OCI-LY1 (cell line): ENCODE measurements around the gene ST6GALNAC3.

Experiments
- H2AFZ ChIP-seq: fragments of 200-600 bp; sonication (generic), shearing (Covaris generic); 2 replicates; pipeline ENCODE4 v1.6.0; 2014; ENCODE audit warnings: antibody characterized with exemption, mild to moderate bottlenecking, low read length
- H3F3A ChIP-seq: fragments of 200-600 bp; sonication (generic), shearing (Covaris generic); 2 replicates; pipeline ENCODE4 v1.6.0; 2014; ENCODE audit warnings: mild to moderate bottlenecking, antibody characterized with exemption, low read length, moderate library complexity; ENCODE audit not compliant: insufficient read depth
- H3K27ac ChIP-seq: fragments of 200-600 bp; sonication (generic); 2 replicates; pipeline ENCODE4 v1.5.1; 2014; ENCODE audit warnings: low read length, mixed run types, mild to moderate bottlenecking, low read depth; ENCODE audit not compliant: poor library complexity, severe bottlenecking
- H3K27me3 ChIP-seq: fragments of 200-600 bp; sonication (generic); 2 replicates; pipeline ENCODE4 v1.6.0; 2014; ENCODE audit warnings: antibody characterized with exemption, mild to moderate bottlenecking, low read length, moderate library complexity; ENCODE audit not compliant: insufficient read depth
- H3K36me3 ChIP-seq: fragments of 200-600 bp; sonication (generic); 2 replicates; pipeline ENCODE4 v1.6.1; 2014; ENCODE audit warnings: mild to moderate bottlenecking, antibody characterized with exemption, low read length, moderate library complexity, mixed read lengths; ENCODE audit not compliant: insufficient read depth
- H3K4me1 ChIP-seq: fragments of 200-600 bp; sonication (generic); 2 replicates; pipeline ENCODE4 v1.5.1; 2014; ENCODE audit warnings: mild to moderate bottlenecking, low read length, moderate library complexity; ENCODE audit not compliant: insufficient read depth, severe bottlenecking
- H3K4me2 ChIP-seq: fragments of 200-600 bp; sonication (generic), shearing (Covaris generic); 2 replicates; pipeline ENCODE4 v1.6.1; 2014; ENCODE audit warnings: low read length
- H3K4me3 ChIP-seq: fragments of 200-600 bp; sonication (generic); 2 replicates; pipeline ENCODE4 v1.5.1; 2014; ENCODE audit warnings: low read length, low read depth, mild to moderate bottlenecking, mixed read lengths; ENCODE audit not compliant: poor library complexity, severe bottlenecking
- H3K79me2 ChIP-seq: fragments of 200-600 bp; shearing (Covaris generic); 2 replicates; pipeline ENCODE4 v1.6.1; 2016; ENCODE audit warnings: mixed run types, low read length, mixed read lengths; ENCODE audit not compliant: insufficient read depth
- H3K9ac ChIP-seq: fragments of 200-600 bp; sonication (generic), shearing (Covaris generic); 2 replicates; pipeline ENCODE4 v1.6.1; 2014; ENCODE audit warnings: mild to moderate bottlenecking, low read length, mixed read lengths
- H3K9me2 ChIP-seq: fragments of 200-600 bp; sonication (generic), shearing (Covaris generic); 2 replicates; pipeline ENCODE4 v1.6.1; 2014; ENCODE audit warnings: low read depth, mild to moderate bottlenecking, low read length, mixed read lengths
- H3K9me3 ChIP-seq: fragments of 200-600 bp; shearing (Covaris generic); 2 replicates; pipeline ENCODE4 v1.6.1; 2014; ENCODE audit warnings: low read length, mixed read lengths
- H4K20me1 ChIP-seq: fragments of 200-600 bp; sonication (generic), shearing (Covaris generic); 2 replicates; pipeline ENCODE4 v1.6.0; 2016; ENCODE audit warnings: mild to moderate bottlenecking, low read length; ENCODE audit not compliant: insufficient read depth
- EZH2 ChIP-seq: fragments of 200-600 bp; sonication (generic), shearing (Covaris generic); IDR thresholded peaks from 2 replicates; pipeline ENCODE4 v1.8.0; 2017; ENCODE audit warnings: borderline replicate concordance, mixed run types, mild to moderate bottlenecking, antibody characterized with exemption, low read length, moderate library complexity, mixed read lengths
- TF ChIP-seq, protein P1 (sequence below): fragments of 200-600 bp; sonication (generic), shearing (Covaris generic); IDR thresholded peaks from 2 replicates; pipeline ENCODE4 v1.5.1; 2017; ENCODE audit warnings: mild to moderate bottlenecking, antibody characterized with exemption, low read length, moderate library complexity, mixed read lengths

The ST6GALNAC3 gene

DNA sequence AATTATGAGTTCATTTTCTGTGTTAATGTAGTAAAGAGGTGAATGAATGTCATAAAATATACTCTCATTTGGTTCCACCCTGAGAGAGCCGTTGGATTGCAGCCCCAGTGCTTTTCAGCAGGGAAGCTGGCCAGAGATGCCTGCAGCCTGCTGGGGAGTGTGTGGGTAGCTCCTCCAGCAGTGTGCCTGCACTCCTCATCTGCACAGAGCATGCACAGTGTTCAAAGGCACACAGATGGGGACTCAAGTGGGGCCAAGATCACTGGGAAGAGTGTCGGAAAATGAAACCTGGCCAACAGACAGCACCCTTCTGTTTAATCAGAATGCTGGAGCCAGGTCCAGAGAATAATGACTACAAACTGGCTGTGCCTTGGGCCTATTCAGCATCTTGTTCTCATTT is 206.8 kb downstream of the ST6GALNAC3 start:
- H3K27me3 ChIP-seq = no peaks in the 10 kb centered on the region
- H3K27ac ChIP-seq = no peak overlapping the region
- H3K9me2 ChIP-seq = no peaks in the 10 kb centered on the region
- no peak overlapping the region for H3K4me2 ChIP-seq
- H3K4me1 ChIP-seq = no peaks in the 10 kb centered on the region
- H3K4me3 ChIP-seq = no peak overlapping the region
- no peaks in the 10 kb centered on the region for H4K20me1 ChIP-seq
- H3F3A ChIP-seq = no peaks in the 10 kb centered on the region
- H3K9ac ChIP-seq = no peak overlapping the region
- H3K79me2 ChIP-seq = no peaks in the 10 kb centered on the region
- H2AFZ ChIP-seq = no peak overlapping the region
- H3K9me3 ChIP-seq = no peaks in the 10 kb centered on the region
- no peaks in the 10 kb centered on the region for H3K36me3 ChIP-seq
- TF ChIP-seq, protein P1, sequence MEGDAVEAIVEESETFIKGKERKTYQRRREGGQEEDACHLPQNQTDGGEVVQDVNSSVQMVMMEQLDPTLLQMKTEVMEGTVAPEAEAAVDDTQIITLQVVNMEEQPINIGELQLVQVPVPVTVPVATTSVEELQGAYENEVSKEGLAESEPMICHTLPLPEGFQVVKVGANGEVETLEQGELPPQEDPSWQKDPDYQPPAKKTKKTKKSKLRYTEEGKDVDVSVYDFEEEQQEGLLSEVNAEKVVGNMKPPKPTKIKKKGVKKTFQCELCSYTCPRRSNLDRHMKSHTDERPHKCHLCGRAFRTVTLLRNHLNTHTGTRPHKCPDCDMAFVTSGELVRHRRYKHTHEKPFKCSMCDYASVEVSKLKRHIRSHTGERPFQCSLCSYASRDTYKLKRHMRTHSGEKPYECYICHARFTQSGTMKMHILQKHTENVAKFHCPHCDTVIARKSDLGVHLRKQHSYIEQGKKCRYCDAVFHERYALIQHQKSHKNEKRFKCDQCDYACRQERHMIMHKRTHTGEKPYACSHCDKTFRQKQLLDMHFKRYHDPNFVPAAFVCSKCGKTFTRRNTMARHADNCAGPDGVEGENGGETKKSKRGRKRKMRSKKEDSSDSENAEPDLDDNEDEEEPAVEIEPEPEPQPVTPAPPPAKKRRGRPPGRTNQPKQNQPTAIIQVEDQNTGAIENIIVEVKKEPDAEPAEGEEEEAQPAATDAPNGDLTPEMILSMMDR = no peak
- TF ChIP-seq EZH2 = no peak

DNA sequence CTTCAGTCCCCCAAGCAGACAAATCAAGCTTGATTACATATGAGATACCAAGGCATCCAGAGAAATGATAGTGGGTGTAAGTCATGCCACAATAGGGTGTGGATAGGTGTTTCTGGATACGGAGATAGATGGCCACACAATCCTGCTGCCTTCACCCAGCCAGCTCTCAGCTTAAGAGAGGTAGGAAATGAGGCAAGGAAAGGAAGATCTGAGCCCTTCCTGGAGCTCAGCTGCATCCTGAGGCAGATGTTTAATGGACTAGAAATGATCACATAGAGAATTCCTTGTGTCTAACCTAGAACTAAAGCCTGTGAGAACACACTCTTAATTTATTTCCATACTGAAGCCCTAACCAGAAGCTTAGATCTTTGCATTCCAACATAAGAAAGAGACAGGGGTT is 210.3 kb downstream of the ST6GALNAC3 start:
- no peak overlapping the region for H2AFZ ChIP-seq
- H3K79me2 ChIP-seq = no peaks in the 10 kb centered on the region

DNA sequence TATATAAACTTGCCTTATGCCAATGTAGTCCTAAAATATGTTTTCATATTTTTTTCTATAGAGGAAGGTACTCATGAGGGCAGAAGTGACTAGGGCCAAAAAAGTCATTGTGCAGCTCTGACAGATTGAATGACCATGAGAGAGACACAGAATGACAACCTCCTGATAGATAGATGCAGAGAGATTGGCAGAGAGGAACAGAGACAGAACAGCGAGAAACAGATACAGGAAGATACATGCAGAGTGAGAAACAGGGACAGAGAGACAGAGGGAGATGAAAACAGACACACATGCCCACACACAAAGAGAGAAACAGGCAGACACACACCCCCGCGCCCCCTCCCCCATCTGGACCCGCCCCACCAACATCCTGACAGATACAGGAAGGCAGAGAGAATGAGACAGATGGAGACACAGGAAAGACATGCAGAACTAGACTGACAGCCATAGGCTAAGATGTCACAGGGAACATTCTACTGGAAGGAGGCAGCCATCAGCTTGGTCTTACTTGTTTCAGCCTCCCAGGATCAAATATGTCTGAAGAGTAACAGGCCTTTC is 211.1 kb downstream of the ST6GALNAC3 start:
- H3K79me2 ChIP-seq = no peaks in the 10 kb centered on the region
- H3K9me3 ChIP-seq = no peaks in the 10 kb centered on the region
- no peak overlapping the region for H3K4me2 ChIP-seq
- H3K4me1 ChIP-seq = peaks cover 3% of the 10 kb centered on the region
- no peaks in the 10 kb centered on the region for H3K9me2 ChIP-seq
- no peak overlapping the region for H2AFZ ChIP-seq
- TF ChIP-seq, protein P1 = no peak
- TF ChIP-seq EZH2 = no peak
- no peaks in the 10 kb centered on the region for H3K27me3 ChIP-seq
- no peaks in the 10 kb centered on the region for H3F3A ChIP-seq
- H3K36me3 ChIP-seq = no peaks in the 10 kb centered on the region
- H3K27ac ChIP-seq = no peak overlapping the region
- no peak overlapping the region for H3K9ac ChIP-seq
- no peaks in the 10 kb centered on the region for H4K20me1 ChIP-seq
- no peak overlapping the region for H3K4me3 ChIP-seq

More for the DNA sequence above, 210.3 kb downstream of the ST6GALNAC3 start:
- no peak for TF ChIP-seq EZH2
- TF ChIP-seq, protein P1 = no peak
- H3K27me3 ChIP-seq = no peaks in the 10 kb centered on the region
- H3K4me3 ChIP-seq = no peak overlapping the region
- no peak overlapping the region for H3K27ac ChIP-seq
- no peaks in the 10 kb centered on the region for H3K36me3 ChIP-seq
- no peaks in the 10 kb centered on the region for H3K4me1 ChIP-seq
- no peak overlapping the region for H3K4me2 ChIP-seq
- no peaks in the 10 kb centered on the region for H4K20me1 ChIP-seq
- no peaks in the 10 kb centered on the region for H3F3A ChIP-seq
- H3K9ac ChIP-seq = no peak overlapping the region
- H3K9me3 ChIP-seq = no peaks in the 10 kb centered on the region
- no peaks in the 10 kb centered on the region for H3K9me2 ChIP-seq
